Upper lobe of right lung (tissue), 1 donor: ENCODE data around the gene OR8B2. TPM values are rescaled to one million over a fixed set of nuclear protein-coding genes. Genes with fewer than 3 reads are reported as not detected.

Source experiments
- ATAC-seq: fragments of 200-7000 bp; cut with Tn5 transposase; one replicate; pipeline ENCODE4 v1.9.1; 2020; ENCODE audit warnings: mild to moderate bottlenecking, moderate library complexity
- DNase-seq: peaks from one replicate; pipeline ENCODE4 v3.0.0-alpha.2; 2020
- H3K27ac ChIP-seq: fragments of 200-600 bp; one replicate; pipeline ENCODE4 v1.8.0; 2022
- H3K27me3 ChIP-seq: fragments of 200-600 bp; one replicate; pipeline ENCODE4 v1.8.0; 2022; ENCODE audit warnings: mild to moderate bottlenecking
- H3K36me3 ChIP-seq: fragments of 200-600 bp; one replicate; pipeline ENCODE4 v1.8.0; 2022
- H3K4me1 ChIP-seq: fragments of 200-600 bp; one replicate; pipeline ENCODE4 v1.8.0; 2022
- H3K4me3 ChIP-seq: fragments of 200-600 bp; one replicate; pipeline ENCODE4 v1.8.0; 2022; ENCODE audit warnings: mild to moderate bottlenecking
- H3K9me3 ChIP-seq: fragments of 200-600 bp; one replicate; pipeline ENCODE4 v1.8.0; 2022
- intact Hi-C: fragments of 100-400 bp; cut with DNase I; formaldehyde crosslinking; loops from one replicate; pipeline ENCODE4 v1.11.0; 2022
- total RNA-seq: library from RNA; stranded (reverse); fragmentation: NEBNext Ultra II Directional; extraction: Animal tissue kit (Norgen Biotek cat#: 25700); gene quantifications from one replicate; pipeline ENCODE4 v1.2.1, GENCODE V29; 2021
- TF ChIP-seq, protein P1 (sequence below): fragments of 200-600 bp; IDR thresholded peaks from one replicate; pipeline ENCODE4 v1.8.0; 2022; ENCODE audit warnings: antibody characterized with exemption
- donor health status: DM: no; HTN: yes; CAD: no; lungs with severe emphysema.

Gene OR8B2
- total RNA-seq, 1 donor from 2014 or later, result not detected

DNA sequence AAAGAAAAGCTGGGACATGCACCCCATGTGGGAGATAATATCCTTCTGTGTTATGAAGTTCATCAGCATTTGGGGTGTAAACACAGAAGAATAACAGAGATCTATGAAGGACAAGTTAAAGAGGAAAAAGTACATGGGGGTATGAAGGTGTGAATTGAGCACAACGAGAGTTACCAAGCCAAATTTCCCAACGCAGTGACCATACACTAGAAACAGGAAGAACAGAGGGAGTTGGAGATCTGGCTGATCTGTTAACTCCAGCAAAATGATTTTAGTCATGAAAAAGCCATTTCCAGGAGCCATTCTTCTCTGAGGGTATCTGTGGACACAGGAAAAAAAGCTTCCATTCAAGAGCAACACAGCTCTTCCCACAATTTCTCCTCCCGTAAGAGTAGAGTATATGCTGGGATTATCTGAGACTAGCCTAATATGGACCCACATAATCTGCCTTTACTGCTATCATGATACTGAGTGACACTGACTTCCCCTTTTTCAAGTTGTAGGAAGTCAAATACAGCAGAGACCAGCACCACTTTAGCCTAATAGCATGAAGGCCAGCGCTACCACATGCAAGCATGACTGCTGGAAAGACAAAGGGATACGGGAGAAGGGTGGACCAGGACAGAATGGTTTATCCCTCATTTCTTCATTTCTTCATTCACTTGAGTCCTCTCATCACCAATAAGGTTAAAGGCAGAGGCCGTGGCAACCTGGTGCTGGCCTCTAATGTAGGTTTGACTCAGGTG, 44.7 kb downstream of the OR8B2 start:
- ATAC-seq (no peak), DNase-seq (no peak)
- no peaks in the 10 kb centered on the region for H3K4me1 ChIP-seq
- H3K36me3 ChIP-seq, result no peaks in the 10 kb centered on the region
- TF ChIP-seq, protein P1, sequence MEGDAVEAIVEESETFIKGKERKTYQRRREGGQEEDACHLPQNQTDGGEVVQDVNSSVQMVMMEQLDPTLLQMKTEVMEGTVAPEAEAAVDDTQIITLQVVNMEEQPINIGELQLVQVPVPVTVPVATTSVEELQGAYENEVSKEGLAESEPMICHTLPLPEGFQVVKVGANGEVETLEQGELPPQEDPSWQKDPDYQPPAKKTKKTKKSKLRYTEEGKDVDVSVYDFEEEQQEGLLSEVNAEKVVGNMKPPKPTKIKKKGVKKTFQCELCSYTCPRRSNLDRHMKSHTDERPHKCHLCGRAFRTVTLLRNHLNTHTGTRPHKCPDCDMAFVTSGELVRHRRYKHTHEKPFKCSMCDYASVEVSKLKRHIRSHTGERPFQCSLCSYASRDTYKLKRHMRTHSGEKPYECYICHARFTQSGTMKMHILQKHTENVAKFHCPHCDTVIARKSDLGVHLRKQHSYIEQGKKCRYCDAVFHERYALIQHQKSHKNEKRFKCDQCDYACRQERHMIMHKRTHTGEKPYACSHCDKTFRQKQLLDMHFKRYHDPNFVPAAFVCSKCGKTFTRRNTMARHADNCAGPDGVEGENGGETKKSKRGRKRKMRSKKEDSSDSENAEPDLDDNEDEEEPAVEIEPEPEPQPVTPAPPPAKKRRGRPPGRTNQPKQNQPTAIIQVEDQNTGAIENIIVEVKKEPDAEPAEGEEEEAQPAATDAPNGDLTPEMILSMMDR, result no peak
- no peaks in the 10 kb centered on the region for H3K9me3 ChIP-seq
- H3K27ac ChIP-seq, result no peak overlapping the region
- intact Hi-C loops, result no loop called here
- H3K27me3 ChIP-seq, result no peaks in the 10 kb centered on the region
- H3K4me3 ChIP-seq, result no peak overlapping the region

Other genes starting within 250 kb of the OR8B2 start
- gene OR10D3, start 201.2 kb downstream of the OR8B2 start, total RNA-seq, result not detected
- not detected for gene OR8G1, start 143.4 kb downstream of the OR8B2 start, total RNA-seq
- 0.58 TPM for gene OR8G5, start 128.1 kb downstream of the OR8B2 start, total RNA-seq
- not detected for gene OR8D1, start 70.5 kb downstream of the OR8B2 start, total RNA-seq
- gene OR8D2, start 64.3 kb downstream of the OR8B2 start, total RNA-seq, result not detected
- not detected for gene OR8B3, start 14.5 kb upstream of the OR8B2 start, total RNA-seq
- not detected for gene OR8B4, start 40.4 kb upstream of the OR8B2 start, total RNA-seq
- not detected for gene OR8B8, start 61.2 kb upstream of the OR8B2 start, total RNA-seq
- not detected for gene OR8B12, start 159.2 kb upstream of the OR8B2 start, total RNA-seq
- not detected for gene OR8A1, start 185.5 kb upstream of the OR8B2 start, total RNA-seq
- gene PANX3, start 226.9 kb upstream of the OR8B2 start, total RNA-seq, result not detected
- 44.9 TPM for gene TBRG1, start 238.4 kb upstream of the OR8B2 start, total RNA-seq